ENCODE results near the gene TSEN54. TPM values are rescaled to one million over a fixed set of nuclear protein-coding genes. Genes with fewer than 3 reads are reported as not detected.

The TSEN54 gene
- total RNA-seq, 3 donors from 2014 or later = 26.3 to 38.0 (median 28.7) TPM

- ATAC-seq = no peak
- TF ChIP-seq, protein P1, sequence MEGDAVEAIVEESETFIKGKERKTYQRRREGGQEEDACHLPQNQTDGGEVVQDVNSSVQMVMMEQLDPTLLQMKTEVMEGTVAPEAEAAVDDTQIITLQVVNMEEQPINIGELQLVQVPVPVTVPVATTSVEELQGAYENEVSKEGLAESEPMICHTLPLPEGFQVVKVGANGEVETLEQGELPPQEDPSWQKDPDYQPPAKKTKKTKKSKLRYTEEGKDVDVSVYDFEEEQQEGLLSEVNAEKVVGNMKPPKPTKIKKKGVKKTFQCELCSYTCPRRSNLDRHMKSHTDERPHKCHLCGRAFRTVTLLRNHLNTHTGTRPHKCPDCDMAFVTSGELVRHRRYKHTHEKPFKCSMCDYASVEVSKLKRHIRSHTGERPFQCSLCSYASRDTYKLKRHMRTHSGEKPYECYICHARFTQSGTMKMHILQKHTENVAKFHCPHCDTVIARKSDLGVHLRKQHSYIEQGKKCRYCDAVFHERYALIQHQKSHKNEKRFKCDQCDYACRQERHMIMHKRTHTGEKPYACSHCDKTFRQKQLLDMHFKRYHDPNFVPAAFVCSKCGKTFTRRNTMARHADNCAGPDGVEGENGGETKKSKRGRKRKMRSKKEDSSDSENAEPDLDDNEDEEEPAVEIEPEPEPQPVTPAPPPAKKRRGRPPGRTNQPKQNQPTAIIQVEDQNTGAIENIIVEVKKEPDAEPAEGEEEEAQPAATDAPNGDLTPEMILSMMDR (IDR thresholded peaks at IDR 0.05) = no peak
- H3K36me3 ChIP-seq (ENCODE audit: low read depth) = no peaks in the 10 kb centered on the region
- H3K4me3 ChIP-seq = peak overlapping the region; percentile 77
- intact Hi-C loops (cut with DNase I, micrococcal nuclease) = loop anchor here in 1 of 2 donors (10.0 kb wide), 1 partner anchor 90 kb away; no protein-coding TSS in a partner anchor
- DNase-seq = peak in 2 of 3 donors; percentile 57 to 69
- H3K4me1 ChIP-seq (ENCODE audit: low read depth) = peaks cover 35% of the 10 kb centered on the region
- H3K9me3 ChIP-seq = no peaks in the 10 kb centered on the region
Measured at GRCh38 chr17:75514299-75514918, 1.9 kb upstream of the TSEN54 start.

- intact Hi-C loops (cut with DNase I, micrococcal nuclease) = loop anchor here in 1 of 2 donors (10.0 kb wide), 1 partner anchor 90 kb away; no protein-coding TSS in a partner anchor
- no peak for ATAC-seq
Measured at GRCh38 chr17:75514919-75515495, 1.3 kb upstream of the TSEN54 start.

DNA sequence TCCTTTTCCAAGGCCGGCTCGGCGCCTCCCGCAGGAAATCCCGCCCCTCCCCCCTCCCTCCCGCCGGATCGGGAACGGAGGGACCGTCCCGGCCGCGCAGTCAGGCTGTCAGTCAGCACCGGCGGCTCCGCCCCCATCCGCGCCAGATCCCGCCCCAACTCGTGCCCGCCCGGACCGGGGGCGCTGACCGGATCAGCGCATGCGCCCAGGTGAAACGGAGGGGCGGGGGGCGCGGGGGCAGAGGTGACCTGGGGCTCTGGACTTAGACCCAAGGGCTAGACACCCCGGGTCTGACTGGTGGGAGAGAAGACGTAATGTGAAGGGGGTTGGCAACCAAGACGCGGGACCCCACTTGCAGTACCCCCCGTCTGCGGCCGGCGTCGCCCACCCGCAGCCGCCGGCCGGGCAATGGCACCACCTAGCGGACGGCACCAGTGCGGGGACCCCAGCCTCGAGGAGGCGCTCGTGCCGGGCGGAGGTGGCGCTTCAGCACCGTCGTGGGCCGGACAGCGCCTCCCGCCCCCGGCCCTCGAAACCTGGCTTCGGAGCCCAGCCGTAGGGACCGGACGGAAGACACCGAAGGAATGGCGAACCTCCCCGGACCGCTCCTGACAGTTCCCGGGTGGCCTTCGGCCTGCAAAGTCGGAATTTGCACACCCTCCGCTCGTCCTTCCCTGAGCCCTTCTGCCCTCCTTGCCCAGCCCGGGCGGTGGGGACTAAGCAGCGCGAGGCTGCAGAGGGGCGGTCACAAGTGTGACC, 653 bp upstream of the TSEN54 start, which contains the start of gene CASKIN2:
TSS of gene CASKIN2 (minus strand) at position 42 of the 759 bp plus-strand sequence. CDS start 1,733 bp downstream, outside the sequence.
- intact Hi-C loops (cut with DNase I, micrococcal nuclease) = loop anchor here (2.0 to 10.0 kb wide), 2 partner anchors 87 to 91 kb away; no protein-coding TSS in a partner anchor
- peak; percentile 84 for ATAC-seq
- peaks cover 30% of the 10 kb centered on the region for H3K4me1 ChIP-seq (ENCODE audit: low read depth)
- no peaks in the 10 kb centered on the region for H3K9me3 ChIP-seq
- H3K4me3 ChIP-seq = peak within 1 kb of the TSS; percentile 94
- TF ChIP-seq, protein P1 (IDR thresholded peaks at IDR 0.05) = peak; percentile 92
- peak; percentile 95 to 98 (median 97) for DNase-seq
- H3K36me3 ChIP-seq (ENCODE audit: low read depth) = no peaks in the 10 kb centered on the region

More at GRCh38 chr17:75514919-75515495, 1.3 kb upstream of the TSEN54 start:
- H3K4me3 ChIP-seq = peak overlapping the region; percentile 77
- peak in 1 of 3 donors; percentile 36 for DNase-seq
- no peaks in the 10 kb centered on the region for H3K9me3 ChIP-seq
- peaks cover 32% of the 10 kb centered on the region for H3K4me1 ChIP-seq (ENCODE audit: low read depth)
- TF ChIP-seq, protein P1 (IDR thresholded peaks at IDR 0.05) = no peak
- no peaks in the 10 kb centered on the region for H3K36me3 ChIP-seq (ENCODE audit: low read depth)

DNA sequence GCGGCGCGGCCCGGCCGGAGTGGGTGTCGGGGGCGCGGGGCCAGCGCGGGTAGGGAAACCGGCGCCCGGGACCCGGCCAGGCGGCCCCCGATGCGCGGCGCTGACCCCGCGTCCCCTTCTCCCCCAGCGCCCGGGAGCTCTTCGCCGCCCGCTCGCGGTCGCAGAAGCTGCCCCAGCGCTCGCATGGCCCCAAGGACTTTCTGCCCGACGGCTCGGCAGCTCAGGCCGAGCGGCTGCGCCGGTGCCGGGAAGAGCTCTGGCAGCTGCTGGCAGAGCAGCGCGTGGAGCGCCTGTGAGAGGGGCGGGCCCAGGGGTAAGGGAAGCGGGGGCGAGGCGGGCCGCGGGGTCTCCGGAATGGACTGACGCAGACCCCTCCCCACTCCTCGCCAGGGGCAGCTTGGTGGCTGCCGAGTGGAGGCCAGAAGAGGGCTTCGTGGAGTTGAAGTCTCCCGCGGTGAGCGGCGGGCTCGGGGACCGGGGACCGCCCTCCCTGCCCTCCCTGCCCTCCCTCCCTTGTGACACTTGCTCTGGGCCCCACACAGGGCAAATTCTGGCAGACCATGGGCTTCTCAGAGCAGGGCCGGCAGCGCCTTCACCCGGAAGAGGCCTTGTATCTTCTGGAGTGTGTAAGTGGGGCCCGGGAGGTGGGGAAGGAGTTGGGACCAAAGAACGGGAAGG, 430 bp downstream of the TSEN54 start:
- TF ChIP-seq, protein P1 (IDR thresholded peaks at IDR 0.05) = no peak
- Histone ChIP-seq H3K36me3 (ENCODE audit: low read depth) (no peaks in the 10 kb centered on the region), H3K4me1 (ENCODE audit: low read depth) (peaks cover 28% of the 10 kb centered on the region), H3K4me3 (peak overlapping the region; percentile 94), H3K9me3 (no peaks in the 10 kb centered on the region)
- peak; percentile 59 to 74 (median 72) for DNase-seq
- ATAC-seq = peak; percentile 1
- intact Hi-C loops (cut with DNase I, micrococcal nuclease) = loop anchor here (2.0 to 10.0 kb wide), 2 partner anchors 88 to 92 kb away; no protein-coding TSS in a partner anchor

All from mucosa of descending colon (tissue), 3 donors.